ENCODE results near the gene AP3D1.

The AP3D1 gene

DNA sequence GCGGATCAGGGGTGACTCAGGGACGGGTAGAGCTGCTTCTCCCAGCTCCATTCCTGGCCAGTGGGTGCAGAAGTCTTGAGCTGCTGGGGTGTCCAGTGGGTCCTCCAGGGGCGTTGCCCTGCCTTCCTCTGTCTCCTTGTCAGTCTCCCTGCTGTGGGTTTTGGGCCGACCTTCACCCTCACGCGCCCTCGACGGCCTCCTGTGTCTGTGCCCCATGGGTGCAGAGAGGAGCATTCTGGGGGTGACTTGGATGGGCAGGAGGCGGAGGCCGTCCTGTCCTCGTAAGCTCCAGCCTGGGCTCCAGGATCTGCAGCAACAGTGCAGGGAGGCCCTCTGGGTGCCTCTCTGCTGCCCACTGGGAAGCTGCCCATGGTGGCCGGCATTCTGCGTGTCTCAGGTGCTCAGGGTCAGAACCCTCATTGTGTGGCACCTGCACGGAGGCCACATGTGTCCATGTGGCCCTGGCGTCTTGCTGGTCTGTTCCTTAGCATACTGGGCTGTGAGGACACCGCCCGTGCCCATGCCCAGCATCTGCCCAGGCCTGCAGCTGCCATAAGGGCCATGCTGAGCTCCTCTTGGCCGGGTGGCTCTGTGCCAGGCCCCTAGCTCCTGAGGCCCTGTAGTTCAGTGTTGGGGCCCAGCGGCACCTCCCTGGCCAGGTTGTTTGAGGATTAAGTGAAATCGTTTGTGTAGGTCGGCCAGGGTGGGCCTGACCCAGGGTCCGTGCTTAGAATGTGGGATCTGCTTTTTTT, 29.7 kb upstream of the AP3D1 start:
- TF ChIP-seq, protein P1, sequence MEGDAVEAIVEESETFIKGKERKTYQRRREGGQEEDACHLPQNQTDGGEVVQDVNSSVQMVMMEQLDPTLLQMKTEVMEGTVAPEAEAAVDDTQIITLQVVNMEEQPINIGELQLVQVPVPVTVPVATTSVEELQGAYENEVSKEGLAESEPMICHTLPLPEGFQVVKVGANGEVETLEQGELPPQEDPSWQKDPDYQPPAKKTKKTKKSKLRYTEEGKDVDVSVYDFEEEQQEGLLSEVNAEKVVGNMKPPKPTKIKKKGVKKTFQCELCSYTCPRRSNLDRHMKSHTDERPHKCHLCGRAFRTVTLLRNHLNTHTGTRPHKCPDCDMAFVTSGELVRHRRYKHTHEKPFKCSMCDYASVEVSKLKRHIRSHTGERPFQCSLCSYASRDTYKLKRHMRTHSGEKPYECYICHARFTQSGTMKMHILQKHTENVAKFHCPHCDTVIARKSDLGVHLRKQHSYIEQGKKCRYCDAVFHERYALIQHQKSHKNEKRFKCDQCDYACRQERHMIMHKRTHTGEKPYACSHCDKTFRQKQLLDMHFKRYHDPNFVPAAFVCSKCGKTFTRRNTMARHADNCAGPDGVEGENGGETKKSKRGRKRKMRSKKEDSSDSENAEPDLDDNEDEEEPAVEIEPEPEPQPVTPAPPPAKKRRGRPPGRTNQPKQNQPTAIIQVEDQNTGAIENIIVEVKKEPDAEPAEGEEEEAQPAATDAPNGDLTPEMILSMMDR (IDR thresholded peaks at IDR 0.05; ENCODE audit: extremely low read depth, missing control alignments), result no peak
- no peak for DNase-seq (ENCODE audit: low spot score)

DNA sequence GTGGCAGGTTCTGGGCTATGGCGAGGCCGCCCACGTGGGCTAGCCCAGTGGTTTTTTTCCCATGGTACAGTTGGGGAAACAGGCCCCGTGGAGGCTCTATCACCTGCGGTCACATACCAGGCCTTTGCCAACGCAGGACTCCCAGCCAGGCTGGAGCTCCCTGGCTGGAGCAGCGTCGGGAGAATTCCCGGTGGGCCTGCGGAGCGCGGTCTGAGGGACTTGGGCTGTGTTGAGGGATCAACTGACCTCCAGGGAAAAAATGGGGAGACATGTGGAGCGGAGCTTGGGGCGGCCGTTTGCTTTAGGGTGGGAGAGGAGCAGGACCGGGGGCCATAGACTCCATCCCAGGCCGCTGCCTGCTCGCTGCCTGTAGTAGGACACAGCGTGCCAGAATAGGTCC, 28.7 kb upstream of the AP3D1 start:
- no peak for DNase-seq (ENCODE audit: low spot score)
- TF ChIP-seq, protein P1 (IDR thresholded peaks at IDR 0.05; ENCODE audit: extremely low read depth, missing control alignments), result no peak

DNA sequence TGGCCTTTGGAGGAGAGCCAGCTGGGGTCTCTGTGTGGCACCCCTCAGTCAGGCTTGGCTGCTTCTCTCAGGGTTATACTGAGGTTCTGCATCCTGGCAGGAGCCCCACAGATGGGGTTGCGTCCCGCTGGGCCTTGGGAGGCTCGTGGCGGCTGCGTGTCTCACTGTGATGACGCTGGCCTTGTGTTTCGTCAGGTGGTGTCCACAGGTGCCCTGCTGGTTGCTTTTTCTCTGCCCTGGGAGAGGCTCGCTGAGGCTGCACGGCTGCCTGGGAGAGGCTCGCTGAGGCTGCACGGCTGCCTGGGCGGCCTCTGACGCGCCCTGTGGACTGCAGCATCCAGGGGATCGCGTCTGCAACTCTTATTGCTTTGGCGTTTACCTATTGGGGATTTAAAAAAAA, 27.7 kb upstream of the AP3D1 start:
- DNase-seq (ENCODE audit: low spot score), result no peak
- TF ChIP-seq, protein P1 (IDR thresholded peaks at IDR 0.05; ENCODE audit: extremely low read depth, missing control alignments), result no peak

DNA sequence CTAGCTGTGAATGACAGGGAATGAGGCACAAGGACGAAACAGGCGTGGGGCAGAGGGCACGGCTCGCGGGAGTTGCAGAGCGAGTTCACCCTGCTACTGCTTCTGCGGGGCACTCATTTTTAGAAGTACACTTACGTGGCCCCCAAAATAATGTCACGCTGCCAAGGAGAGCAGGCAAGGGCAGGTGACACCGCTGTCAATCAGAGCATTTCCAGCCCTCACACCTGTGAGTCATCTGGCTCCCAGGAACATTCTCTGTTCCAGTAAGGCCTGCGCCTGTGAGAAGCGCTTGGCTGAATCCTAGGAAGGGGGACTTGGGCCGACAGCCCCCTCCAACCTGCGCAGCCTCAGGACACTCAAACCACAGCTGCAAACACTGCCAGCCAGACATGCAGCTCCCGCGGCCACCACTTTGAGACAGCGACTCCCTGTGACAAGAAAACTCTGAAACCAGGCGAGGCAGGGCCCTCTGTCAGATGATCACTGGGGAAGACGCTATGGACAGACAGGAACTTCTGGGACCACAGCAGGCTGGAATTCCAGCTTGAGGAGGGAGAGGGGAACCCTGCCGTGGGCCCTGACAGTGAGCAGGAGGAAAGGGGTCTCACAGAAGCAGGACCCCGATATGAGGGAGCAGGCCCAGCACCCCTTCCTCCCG, 25.1 kb upstream of the AP3D1 start:
- TF ChIP-seq, protein P1 (IDR thresholded peaks at IDR 0.05; ENCODE audit: extremely low read depth, missing control alignments), result no peak
- no peak for DNase-seq (ENCODE audit: low spot score)

DNA sequence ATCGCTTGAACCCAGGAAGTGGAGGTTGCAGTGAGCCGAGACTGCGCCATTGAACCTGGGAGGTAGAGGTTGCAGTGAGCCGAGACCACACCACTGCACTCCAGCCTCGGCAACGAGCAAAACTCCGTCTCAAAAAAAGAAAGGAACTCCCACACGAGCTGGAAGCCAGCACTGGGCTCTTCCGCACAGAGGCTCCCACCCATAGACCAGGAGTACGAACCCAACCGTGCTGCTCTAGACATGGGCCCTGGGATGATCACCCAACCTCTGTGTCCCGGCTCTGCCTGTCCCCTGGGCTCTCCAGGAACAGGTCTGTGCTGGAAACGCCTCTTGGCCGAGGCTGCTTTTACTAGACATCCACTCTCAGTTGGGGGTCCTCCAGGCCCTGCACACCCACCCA, 24.4 kb upstream of the AP3D1 start:
- no peak for DNase-seq (ENCODE audit: low spot score)
- TF ChIP-seq, protein P1 (IDR thresholded peaks at IDR 0.05; ENCODE audit: extremely low read depth, missing control alignments), result no peak

DNA sequence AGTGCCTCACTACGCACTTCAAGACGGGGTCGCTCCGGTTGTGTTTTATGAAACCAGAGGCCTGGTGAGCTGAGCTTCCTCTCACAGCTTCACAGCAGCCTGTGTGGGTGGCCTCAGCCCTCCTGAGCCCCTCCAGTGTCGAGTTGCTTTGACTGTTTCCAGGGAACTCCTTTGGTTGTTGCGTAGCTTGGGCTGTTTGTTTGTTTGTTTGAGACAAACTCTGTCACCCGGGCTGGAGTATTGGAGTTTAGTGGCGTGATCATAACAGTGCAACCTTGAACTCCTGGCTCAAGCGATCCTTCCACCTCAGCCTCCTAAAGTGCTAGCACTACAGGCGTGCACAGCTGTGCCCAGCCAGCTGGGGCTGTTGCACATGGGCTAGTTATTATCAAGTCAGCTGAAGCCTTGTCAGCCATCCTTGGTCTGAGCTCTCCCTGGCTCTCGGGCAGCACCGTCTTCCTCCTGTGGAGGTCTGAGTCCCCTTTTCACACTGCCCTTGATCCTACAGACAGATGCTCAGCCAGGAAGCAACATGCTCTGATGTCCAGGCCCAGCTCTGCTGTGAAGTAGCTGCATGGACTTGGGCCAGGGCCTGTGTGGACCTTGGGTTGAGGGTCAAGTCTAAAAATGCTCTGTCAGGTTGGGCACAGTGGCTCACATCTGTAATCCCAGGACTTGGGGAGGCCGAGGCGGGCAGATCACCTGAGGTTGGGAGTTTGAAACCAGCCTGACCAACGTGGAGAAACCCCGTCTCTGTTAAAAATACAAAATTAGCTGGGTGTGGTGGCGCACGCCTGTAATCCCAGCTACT, 22.6 kb upstream of the AP3D1 start:
- DNase-seq (ENCODE audit: low spot score), result no peak
- TF ChIP-seq, protein P1 (IDR thresholded peaks at IDR 0.05; ENCODE audit: extremely low read depth, missing control alignments), result no peak

DNA sequence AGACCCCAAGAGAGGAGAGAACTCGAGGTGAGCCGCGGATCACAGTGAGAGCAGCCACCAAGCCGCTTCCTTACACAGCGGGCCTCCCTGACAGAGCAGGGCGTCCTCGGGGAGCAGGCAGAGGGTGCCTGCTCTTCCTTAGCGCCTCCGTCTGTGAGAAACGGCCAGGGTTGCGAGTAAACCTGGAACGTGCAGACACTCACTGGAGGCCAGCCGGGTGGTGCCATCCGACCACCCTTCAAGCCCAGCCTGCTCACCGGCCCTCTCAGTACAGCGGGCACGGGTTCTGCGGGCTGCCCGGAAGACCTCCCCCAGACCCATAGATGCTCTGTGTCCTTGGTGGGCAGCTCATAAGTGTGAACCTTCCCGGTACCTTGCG, 22.0 kb upstream of the AP3D1 start:
- no peak for DNase-seq (ENCODE audit: low spot score)
- TF ChIP-seq, protein P1 (IDR thresholded peaks at IDR 0.05; ENCODE audit: extremely low read depth, missing control alignments), result no peak
